ENCODE measurements around the gene PDXK.
"Not testable (repeated sequence)": the region's sequence is repeated elsewhere in the genome, so short reads cannot be mapped to it uniquely, and the experiment has no call there.

PDXK gene

GRCh38 chr21:43697758-43698643 lies 20.9 kb upstream of the PDXK start:
- no peak for DNase-seq

GRCh38 chr21:43699492-43699777 lies 19.5 kb upstream of the PDXK start:
- not testable (repeated sequence) for DNase-seq

GRCh38 chr21:43699933-43700599 lies 18.9 kb upstream of the PDXK start:
- DNase-seq, result no peak

GRCh38 chr21:43701936-43702784 lies 16.8 kb upstream of the PDXK start:
- no peak for DNase-seq

- DNase-seq, result no peak
Measured at GRCh38 chr21:43702785-43703034, 16.2 kb upstream of the PDXK start.

- no peak for DNase-seq
Measured at GRCh38 chr21:43703035-43703880, 15.7 kb upstream of the PDXK start.

- DNase-seq, result no peak
Measured at GRCh38 chr21:43707462-43707861, 11.5 kb upstream of the PDXK start.

- peak; percentile 38 for DNase-seq
Measured at GRCh38 chr21:43708745-43709381, 10.1 kb upstream of the PDXK start.

GRCh38 chr21:43712268-43712942 lies 6.5 kb upstream of the PDXK start:
- peak; percentile 79 for DNase-seq

GRCh38 chr21:43713123-43713522 lies 5.8 kb upstream of the PDXK start:
- DNase-seq, result not testable (repeated sequence)

- no peak for DNase-seq
Measured at GRCh38 chr21:43716376-43717165, 2.4 kb upstream of the PDXK start.

- no peak for DNase-seq
Measured at GRCh38 chr21:43717166-43717853, 1.6 kb upstream of the PDXK start.

- no peak for DNase-seq
Measured at GRCh38 chr21:43717967-43718871, 710 bp upstream of the PDXK start.

GRCh38 chr21:43719748-43720538 lies 1.0 kb downstream of the PDXK start:
- no peak for DNase-seq

GRCh38 chr21:43720539-43721166 lies 1.7 kb downstream of the PDXK start:
- DNase-seq, result no peak

- DNase-seq, result no peak
Measured at GRCh38 chr21:43721206-43721605, 2.3 kb downstream of the PDXK start.

- DNase-seq, result no peak
Measured at GRCh38 chr21:43721939-43722338, 3.0 kb downstream of the PDXK start.

GRCh38 chr21:43723648-43724047 lies 4.7 kb downstream of the PDXK start:
- DNase-seq, result no peak
